CMK (cell line): ENCODE measurements around the gene SPEF1.
A peak's percentile ranks its signal among the peaks of the same experiment; 100 is the strongest.

Experiments used
- DNase-seq: peaks from one replicate; pipeline ENCODE4 v3.0.0-alpha.2; 2010; ENCODE audit warnings: low read depth

Gene SPEF1

DNA sequence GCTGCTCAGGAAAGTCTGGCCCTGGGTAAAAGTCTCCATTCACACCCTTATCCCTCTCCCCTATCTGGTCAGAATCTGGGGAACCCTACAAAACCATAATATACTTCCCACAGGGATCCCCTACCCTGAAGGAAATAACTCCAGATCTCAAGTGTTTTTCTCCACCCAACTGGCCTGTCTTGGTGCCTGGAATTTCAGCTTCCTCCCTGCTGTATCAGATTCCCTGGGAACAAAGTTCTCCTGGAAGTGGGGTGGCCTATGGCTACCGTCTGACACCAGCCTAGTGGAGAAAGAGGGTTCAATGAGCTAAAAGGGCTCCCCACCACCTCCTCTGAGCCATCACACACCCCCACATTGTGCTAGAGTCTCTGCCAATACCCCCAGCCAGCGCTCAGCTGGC lies 33.8 kb downstream of the SPEF1 start:
- DNase-seq, result no peak

- DNase-seq, result no peak
Observed at GRCh38 chr20:3745686-3746173, 35.5 kb downstream of the SPEF1 start.

- DNase-seq, result peak; percentile 98
Observed at GRCh38 chr20:3744806-3745685, 36.2 kb downstream of the SPEF1 start.

DNA sequence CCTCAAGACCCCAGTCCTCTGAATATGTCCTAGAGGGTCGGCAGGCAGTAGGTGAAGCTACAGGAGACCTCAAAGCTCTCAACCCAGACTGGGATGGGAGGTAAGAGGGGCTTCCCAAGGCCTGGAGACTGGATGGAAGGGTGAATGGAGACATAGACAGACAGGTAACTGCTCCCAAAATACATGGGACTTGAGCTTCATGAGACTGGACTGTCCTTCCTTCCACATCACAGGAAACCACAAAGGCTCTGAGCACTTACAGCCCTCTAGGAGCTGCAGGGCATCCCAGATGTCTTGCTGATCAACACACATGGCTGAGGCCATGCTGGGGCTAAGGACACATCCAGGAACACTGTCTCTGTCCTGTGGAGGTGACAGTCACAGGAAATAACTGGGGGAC lies 37.2 kb downstream of the SPEF1 start:
- no peak for DNase-seq

GRCh38 chr20:3743251-3743650 lies 38.0 kb downstream of the SPEF1 start:
- no peak for DNase-seq

DNA sequence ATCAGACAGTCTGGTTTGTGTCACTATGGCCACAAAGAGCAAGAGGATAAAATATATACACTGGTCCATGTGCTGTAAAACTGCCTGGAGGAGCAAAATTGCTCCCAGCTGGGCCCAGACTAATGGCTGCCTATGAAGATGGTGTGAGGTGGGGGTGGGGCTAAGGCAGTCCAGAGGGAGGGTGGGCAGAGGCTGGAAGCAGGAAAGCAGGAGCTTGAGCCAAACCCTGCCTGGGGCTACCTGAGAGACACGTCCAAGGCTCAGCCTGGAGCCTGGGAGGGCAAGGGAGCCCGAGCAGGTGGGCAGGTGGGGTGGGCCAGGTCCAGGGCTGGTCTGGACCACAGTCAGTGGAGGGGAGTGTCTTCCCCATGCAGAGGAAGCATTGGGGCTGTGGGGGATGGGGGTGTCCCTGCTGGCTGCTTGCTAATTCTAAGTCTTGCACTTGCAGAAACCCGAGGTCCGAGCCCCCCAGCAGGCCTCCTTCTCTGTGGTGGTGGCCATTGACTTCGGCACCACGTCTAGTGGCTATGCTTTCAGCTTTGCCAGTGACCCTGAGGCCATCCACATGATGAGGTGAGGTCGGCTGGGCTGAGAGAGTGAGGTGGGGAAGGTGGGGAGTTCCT lies 39.3 kb downstream of the SPEF1 start:
- no peak for DNase-seq

DNA sequence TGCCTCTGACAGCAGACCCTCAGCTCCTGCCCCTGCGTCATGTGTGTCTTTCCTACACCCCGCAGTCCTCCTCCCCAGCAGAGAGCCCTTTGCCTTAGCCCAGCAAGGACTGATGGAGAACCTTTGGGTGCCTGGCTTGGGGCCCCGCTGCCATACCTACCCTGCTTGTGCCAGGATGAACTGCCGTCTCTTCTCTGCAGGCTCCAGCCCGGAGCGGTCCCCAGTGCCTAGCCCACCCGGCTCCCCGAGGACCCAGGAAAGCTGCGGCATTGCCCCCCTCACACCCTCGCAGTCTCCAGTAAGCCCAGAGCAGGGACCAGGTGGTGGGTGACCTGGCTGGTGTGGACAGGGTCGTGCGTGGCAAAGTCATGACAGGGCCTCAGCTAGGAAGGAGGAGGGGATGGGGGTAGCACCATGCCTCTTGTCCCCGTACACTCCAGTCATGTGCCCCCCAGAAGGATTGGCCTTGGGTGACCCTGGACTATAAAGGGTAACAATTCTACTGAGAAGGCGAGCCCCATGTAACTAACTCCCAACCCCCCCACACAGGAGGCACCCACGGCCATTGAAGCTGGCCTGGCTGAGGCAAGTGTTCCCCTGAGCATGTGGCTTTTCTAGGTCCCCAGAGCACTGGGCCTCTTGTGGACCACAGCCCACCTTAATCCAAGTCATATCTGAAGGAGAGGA lies 40.5 kb downstream of the SPEF1 start:
- DNase-seq, result no peak

- peak; percentile 70 for DNase-seq
Observed at GRCh38 chr20:3739926-3740451, 41.3 kb downstream of the SPEF1 start.

DNA sequence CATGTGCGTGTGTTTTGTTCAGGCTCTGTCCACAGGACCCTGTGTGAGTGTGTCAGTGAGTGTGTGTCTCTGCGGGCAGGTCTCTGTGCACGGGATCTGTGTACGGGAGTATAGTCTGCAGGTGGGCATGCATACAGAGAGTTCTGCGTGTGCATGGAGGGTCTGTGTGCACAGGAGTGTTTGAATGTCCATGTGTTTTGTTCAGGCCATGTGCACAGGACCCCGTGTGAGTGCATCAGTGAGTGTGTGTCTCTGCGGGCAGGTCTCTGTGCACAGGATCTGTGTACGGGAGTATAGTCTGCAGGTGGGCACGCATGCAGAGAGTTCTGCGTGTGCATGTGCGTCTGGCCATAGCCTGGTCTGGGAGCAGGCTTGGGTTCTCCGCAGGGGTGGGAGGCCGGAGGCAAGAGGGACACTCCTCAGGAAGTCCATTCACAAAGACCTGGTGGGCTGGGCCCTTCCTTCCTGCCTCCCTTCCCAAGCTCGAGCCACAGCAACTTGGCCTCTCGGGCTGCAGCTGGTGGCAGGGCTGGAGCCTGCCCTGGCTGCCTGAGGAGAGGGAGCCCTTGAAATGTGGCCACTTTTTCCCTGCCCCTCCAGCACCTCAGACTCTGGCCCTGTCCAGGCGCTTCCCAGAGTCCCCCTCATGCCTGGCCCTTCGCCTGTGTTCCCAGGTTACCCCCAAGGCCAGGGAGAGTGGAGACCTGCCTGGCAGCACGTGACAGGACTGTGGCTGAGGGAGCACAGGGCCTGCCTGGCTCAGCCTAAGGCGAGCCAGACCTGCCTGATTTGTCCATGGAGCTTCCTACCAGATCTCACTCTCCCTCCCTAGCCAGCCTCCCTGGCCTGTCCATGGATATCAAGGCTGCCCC lies 42.0 kb downstream of the SPEF1 start:
- peak; percentile 53 for DNase-seq

- DNase-seq, result no peak
Observed at GRCh38 chr20:3738111-3739053, 42.9 kb downstream of the SPEF1 start.

GRCh38 chr20:3735768-3736167 lies 45.5 kb downstream of the SPEF1 start:
- no peak for DNase-seq

- no peak for DNase-seq
Observed at GRCh38 chr20:3734111-3734843, 47.0 kb downstream of the SPEF1 start.

DNA sequence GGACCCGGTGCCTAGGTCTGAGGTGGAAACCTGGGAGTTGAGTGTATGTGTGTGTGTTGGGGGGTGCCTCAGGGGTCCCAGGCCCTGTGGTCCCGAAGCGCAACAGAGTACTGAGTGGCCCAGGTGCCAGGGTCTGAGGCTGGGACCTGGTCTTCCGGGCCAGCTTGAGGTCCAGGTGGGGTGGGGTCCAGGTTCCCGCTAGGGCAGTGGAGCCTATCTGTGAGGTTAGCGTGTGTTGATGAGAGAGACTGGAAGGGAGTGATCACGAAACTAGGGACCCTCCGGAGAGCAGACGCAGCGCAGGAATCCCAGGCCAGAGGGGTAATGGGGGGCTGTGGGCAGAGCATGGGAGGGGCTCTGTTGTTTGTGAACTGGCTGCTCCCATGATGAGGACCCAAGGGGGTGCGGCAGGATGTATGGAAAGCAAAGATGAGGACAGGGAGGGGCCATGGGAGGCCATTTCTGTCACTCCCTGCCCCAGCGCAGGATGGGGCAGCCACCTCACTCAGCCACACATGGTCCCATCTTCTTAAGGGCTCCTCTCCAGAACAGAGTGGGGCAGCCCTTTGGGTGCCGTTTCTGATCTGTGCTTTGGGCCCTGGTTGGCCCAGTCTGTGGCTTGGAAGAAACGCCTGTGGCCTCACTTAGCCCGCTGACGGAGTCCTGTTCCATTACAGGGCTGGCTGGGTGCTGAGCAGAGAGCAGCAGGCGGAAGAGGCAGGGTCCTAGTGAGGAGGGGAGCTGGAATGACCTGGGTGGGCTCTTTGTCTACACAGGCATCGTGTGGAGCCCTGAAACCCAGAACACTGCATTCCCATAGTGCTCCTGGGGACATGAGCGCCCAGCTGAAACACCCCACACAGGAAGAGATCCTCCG lies 47.9 kb downstream of the SPEF1 start:
- no peak for DNase-seq

DNA sequence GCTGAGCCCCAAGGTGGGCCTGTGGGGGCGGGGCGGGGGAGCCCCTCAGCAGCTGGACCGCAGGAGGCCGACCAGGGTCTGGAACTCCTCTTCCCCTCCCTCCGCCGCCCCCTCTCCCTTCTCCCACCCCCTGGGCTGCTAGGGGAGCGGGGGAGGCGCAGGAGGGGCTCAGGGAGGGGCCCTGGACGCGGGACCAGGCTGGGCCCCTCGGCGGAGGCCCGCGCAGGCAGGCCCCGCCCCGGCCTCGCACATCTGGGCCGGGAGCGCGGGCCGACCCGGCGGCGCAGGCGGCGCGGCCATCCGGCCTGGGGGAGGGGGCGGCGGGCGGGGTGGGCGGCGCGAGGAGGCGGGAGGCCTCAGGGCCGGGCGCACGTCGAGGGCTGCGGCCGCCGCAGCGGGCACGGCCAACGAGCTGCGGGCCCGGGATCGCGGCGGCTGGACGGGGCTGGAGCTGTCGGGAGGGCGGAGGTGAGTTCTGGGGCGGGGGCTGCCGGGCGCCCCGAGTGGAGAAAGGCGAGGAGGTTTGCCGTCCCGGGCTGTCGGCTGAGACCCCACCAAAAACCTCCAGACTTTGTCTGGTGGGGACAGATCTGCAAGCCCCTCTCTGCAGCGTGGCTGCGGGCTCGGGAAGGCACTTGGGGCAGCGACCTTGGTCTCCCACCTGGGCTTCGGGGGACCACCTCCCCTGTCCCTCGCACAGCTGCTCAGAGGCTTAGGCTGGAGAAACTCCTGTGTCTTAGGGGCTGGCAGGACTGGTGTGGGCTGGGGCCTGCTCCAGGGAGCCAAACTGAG lies 48.7 kb downstream of the SPEF1 start, which contains the start of gene HSPA12B:
Gene HSPA12B, plus strand, starts transcription at position 359 of the 792 bp plus-strand sequence. CDS start 5,990 bp downstream, outside the sequence.
- DNase-seq, result peak; percentile 47

DNA sequence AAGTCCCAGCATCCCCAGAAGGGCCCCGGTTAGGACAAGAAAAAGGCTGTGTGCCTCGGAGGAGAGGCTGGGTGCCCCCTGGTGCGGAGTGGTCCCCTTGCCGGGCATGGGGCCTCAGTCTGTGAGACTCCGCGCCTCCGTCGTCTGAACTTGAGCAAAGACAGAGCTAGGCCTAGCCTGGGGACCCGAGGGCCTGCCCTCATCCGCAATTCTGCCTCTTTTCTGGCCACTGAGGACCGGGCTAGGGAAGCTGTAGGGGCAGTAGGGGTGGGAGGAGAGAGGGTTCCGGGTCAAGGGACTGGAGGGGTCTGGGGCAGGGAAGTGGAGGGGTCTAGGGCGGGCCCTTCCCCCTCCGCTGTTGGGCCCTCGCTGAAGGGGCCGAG lies 49.3 kb downstream of the SPEF1 start:
- DNase-seq, result no peak

GRCh38 chr20:3730803-3731672 lies 50.2 kb downstream of the SPEF1 start:
- no peak for DNase-seq
